Raji (cell line): ENCODE data around the gene BCR.

Experiments
- POLR2A ChIP-seq: IDR thresholded peaks from 2 replicates; pipeline ENCODE4 v1.6.1; 2011; ENCODE audit warnings: low read depth, low read length, control low read depth; ENCODE audit not compliant: insufficient read depth

Gene BCR

DNA sequence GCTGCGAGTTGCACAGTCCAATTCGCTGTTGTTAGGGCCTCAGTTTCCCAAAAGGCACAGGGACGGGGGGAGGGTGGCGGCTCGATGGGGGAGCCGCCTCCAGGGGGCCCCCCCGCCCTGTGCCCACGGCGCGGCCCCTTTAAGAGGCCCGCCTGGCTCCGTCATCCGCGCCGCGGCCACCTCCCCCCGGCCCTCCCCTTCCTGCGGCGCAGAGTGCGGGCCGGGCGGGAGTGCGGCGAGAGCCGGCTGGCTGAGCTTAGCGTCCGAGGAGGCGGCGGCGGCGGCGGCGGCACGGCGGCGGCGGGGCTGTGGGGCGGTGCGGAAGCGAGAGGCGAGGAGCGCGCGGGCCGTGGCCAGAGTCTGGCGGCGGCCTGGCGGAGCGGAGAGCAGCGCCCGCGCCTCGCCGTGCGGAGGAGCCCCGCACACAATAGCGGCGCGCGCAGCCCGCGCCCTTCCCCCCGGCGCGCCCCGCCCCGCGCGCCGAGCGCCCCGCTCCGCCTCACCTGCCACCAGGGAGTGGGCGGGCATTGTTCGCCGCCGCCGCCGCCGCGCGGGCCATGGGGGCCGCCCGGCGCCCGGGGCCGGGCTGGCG, at the start of gene BCR:
TSS of gene BCR (plus strand) at position 209 of the 592 bp plus-strand sequence. CDS start 452 bp downstream, outside the sequence.
- TF ChIP-seq POLR2A: 0 out of 2 replicates have a peak, but pooled peaks have one; percentile 33

GRCh38 chr22:23130697-23131096, 49.6 kb upstream of the BCR start:
- TF ChIP-seq POLR2A: no peak

GRCh38 chr22:23131931-23132330, 48.4 kb upstream of the BCR start:
- TF ChIP-seq POLR2A: no peak

- TF ChIP-seq POLR2A: no peak
Observed at GRCh38 chr22:23132376-23133091, 47.8 kb upstream of the BCR start.

GRCh38 chr22:23133922-23134321, 46.4 kb upstream of the BCR start:
- TF ChIP-seq POLR2A: no peak

GRCh38 chr22:23136991-23137390, 43.3 kb upstream of the BCR start:
- peak; percentile 20; the same call in 1 of the 2 replicates for TF ChIP-seq POLR2A

DNA sequence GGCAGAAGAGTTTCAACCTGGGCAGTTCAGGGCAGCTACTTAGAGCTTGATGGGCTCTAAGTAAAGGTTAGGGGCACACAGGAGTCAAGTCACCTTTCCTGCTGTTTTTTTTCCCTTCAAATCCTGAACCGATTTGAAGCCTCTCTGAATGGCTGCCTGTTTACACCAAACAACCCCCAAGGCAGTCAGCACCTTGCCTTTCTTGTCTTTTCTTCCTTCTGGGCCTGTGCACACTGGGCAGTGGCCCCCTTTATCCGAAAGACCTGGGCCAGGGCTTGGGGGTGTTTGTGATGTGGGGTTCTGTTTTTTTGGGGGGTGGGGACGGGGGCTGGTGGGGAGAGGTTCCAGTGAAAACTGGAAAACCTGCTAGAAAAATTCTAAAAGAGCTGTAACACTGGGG, 42.8 kb upstream of the BCR start:
- TF ChIP-seq POLR2A: no peak

GRCh38 chr22:23137905-23138561, 42.3 kb upstream of the BCR start:
- TF ChIP-seq POLR2A: no peak

DNA sequence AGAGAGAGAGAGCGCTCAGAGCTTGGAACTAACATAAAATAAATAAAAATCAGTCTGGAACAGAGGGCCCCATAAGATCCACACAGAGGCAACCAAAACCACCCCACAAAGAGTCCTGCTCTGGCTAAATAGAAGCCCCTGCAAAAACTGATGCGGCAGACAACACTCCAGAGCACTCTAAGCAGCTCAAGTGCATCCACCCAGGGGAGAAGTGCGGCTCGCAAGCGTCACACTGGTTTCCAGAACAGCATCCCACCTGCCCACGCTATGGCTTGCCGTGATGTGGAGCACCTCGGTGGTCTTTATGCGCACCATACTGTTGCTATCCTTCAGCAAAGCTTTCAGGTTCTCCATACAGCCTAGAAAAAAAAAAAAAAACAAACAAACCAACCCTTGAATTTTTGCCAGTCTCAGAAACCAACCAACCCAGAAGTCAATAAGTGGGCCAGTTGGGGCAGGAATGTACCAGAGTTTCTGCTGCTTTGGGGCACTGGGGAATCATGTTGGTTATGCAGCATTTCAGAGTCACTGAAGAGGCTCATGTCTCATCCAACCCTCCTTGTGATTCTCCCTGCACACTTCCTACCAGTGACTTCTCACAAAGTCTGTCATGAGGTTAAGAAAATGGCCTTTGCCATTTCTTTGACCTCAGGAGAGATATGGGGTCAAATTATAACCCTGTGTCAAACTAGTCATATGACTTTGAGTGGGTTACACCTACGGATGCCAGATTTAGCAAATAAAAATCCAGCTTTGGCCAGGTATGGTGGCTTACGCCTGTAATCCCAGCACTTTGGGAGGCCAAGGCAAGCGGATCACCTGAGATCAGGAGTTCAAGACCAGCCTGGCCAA, 41.5 kb upstream of the BCR start:
- TF ChIP-seq POLR2A: no peak

- TF ChIP-seq POLR2A: no peak
Observed at GRCh38 chr22:23140385-23140784, 39.9 kb upstream of the BCR start.

- no peak for TF ChIP-seq POLR2A
Observed at GRCh38 chr22:23142546-23143105, 37.7 kb upstream of the BCR start.

DNA sequence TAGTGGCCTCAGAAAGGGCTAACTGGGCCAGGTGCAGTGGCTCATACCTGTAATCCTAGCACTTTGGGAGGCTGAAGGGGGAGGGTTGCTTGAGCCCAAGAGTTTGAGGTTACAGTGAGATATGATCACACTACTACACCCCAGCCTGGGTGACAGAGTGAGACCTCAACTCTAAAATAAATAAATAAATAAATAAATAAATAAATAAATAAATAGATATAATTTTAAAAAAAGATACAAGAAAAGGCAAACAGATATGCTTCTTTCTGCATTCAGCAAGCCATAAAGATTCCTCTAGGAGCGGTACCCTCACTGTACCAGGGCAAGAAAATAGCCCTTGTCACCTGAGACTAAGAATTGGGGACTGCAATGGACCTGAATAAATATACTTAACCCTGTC, 37.2 kb upstream of the BCR start:
- TF ChIP-seq POLR2A: no peak

GRCh38 chr22:23144432-23144831, 35.9 kb upstream of the BCR start:
- TF ChIP-seq POLR2A: no peak

DNA sequence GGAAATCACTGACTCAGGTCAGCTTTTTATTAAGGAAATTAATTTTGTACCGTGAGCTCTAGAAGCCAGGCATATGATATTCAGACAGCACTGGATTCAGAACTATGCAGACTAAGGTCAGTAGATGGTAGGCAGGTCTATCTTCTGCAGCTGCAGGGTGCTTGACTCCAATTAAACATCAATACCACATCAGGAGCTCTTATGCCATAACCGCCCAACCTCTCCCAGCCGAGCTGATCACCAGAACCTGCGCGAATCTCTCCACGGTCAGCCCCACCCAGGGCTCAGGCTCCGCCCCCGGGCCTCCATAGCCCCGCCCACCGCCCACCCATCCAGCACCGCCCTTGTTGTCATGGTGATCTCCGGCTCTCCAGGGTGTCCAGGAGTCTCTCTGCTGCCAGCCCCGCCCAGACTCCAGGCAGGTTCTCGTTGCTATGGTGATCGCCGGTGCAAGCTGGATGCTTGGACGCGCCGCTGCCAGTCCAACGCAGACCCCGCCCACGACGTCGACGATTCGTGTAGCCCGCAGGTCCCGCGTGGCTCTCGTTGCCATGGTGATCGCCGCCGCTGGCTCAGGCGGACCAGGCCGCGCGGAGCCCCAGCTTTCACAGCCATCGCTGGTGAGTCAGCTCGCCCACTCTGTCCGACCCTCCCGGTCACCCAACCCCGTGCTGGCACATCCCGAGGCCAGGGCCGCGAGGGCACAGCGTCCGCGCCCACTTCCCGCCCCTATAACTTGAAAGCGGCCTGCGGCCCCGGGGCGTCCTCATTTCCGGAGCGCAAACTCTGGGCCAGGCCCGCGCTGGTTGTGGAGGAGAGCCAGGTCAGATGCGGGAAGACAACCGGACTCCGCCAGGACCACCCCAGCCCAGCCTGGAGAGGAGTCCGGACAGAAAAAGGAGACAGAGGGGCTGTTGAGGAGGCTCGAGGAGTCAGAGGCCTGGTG, 35.1 kb upstream of the BCR start, which contains the start of gene RAB36:
TSS of gene RAB36 (plus strand) at position 546 of the 946 bp plus-strand sequence. CDS start 1,140 bp downstream, outside the sequence.
- TF ChIP-seq POLR2A: no peak
